ENCODE results near the gene CEP78. TPM values are rescaled to one million over a fixed set of nuclear protein-coding genes. Genes with fewer than 3 reads are reported as not detected.

The CEP78 gene
- total RNA-seq, 1 experiment from 2014 or later: 48.1 TPM

DNA sequence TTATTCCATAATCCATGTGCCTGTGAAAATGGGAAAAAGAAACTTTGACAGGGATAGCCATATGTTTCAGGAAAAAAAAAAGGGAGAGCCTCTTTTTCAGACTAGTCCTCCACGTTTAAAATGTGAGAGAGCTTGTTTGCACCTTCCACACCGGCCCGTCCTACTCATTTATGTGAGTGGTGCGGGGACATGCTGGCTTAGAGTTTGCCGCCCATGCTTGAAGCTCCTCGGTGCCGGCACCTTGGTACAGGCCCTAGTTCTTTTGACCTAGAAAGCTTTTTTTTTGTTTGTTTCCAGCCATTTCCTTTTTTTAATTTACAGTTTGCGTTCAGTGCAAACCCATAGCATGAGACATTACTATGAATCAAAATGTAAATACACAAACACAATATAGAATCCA lies 88.8 kb downstream of the CEP78 start:
- Histone ChIP-seq H3K4me2 (ENCODE audit: low read length) (no peak overlapping the region), H3K27me3 (ENCODE audit: insufficient read depth, low read length) (no peaks in the 10 kb centered on the region), H3K9ac (ENCODE audit: low read length) (no peak overlapping the region), H3K36me3 (ENCODE audit: control insufficient read depth in 1 of 2, insufficient read depth in 2 of 2, low read length in 2 of 2) (peaks cover 11 to 19% of the 10 kb centered on the region in 2 experiments; a peak in 3 of 4 replicates), H3K9me3 (ENCODE audit: control insufficient read depth in 1 of 2, insufficient read depth in 1 of 2, low read depth in 1 of 2, low read length in 2 of 2) (no peaks in the 10 kb centered on the region), H4K20me1 (ENCODE audit: insufficient read depth) (no peaks in the 10 kb centered on the region), H2AFZ (ENCODE audit: low read depth, low read length, poor library complexity, severe bottlenecking) (no peak overlapping the region), H3K4me3 (replicated peaks in 1 of 2; ENCODE audit: low read depth in 1 of 2, low read length in 2 of 2) (no peak overlapping the region), H3K4me1 (ENCODE audit: control insufficient read depth in 1 of 2, insufficient read depth in 2 of 2, low read length in 2 of 2) (no peaks in the 10 kb centered on the region), H3K9me2 (ENCODE audit: insufficient read depth) (no peaks in the 10 kb centered on the region), H3K79me2 (ENCODE audit: insufficient read depth, low read length) (no peaks in the 10 kb centered on the region), H3K27ac (ENCODE audit: low read depth, low read length) (no peak overlapping the region)
- DNase-seq (ENCODE audit: low read depth, low spot score) (no peak), ATAC-seq (no peak)
- ChIA-PET CTCF (no interaction called here), RAD21 (ENCODE audit: low non-redundant PET in 1 of 2, low total read pairs in 2 of 2, uncharacterized antibody in 2 of 2, unreplicated experiment in 2 of 2) (no interaction called here), POLR2A (no interaction called here)
- intact Hi-C loops (cut with micrococcal nuclease): no loop called here
- BruUV-seq (replicated peaks): no TSS peak
- TF ChIP-seq ZFX (IDR thresholded peaks at IDR 0.05) (no peak), CTCF (IDR thresholded peaks at IDR 0.05 in 2 of 3, conservative IDR thresholded peaks at IDR 0.05 in 1 of 3; ENCODE audit: borderline replicate concordance in 1 of 3, insufficient read depth in 1 of 3, low read depth in 2 of 3, low read length in 2 of 3) (no peak), FOSL1 (IDR thresholded peaks at IDR 0.05; ENCODE audit: low read depth) (no peak), EGR1 (IDR thresholded peaks at IDR 0.05; ENCODE audit: low read depth) (no peak), SRF (IDR thresholded peaks at IDR 0.05; ENCODE audit: low read depth) (no peak), EZH2 (IDR thresholded peaks at IDR 0.05) (no peak), RAD21 (IDR thresholded peaks at IDR 0.05; ENCODE audit: low read depth) (no peak), CBX3 (IDR thresholded peaks at IDR 0.05; ENCODE audit: low read depth) (no peak), ELF1 (IDR thresholded peaks at IDR 0.05; ENCODE audit: borderline replicate concordance, low read depth) (no peak), SIN3A (IDR thresholded peaks at IDR 0.05; ENCODE audit: low read depth) (no peak), ZNF274 (IDR thresholded peaks at IDR 0.05; ENCODE audit: low read depth, low read length) (no peak), ZBTB33 (IDR thresholded peaks at IDR 0.05; ENCODE audit: extremely low read depth, insufficient replicate concordance, low read length) (no peak), POLR2AphosphoS5 (IDR thresholded peaks at IDR 0.05; ENCODE audit: low read depth, low read length) (no peak; the same call in 1 of the 2 replicates), SP1 (IDR thresholded peaks at IDR 0.05; ENCODE audit: low read depth) (no peak), CEBPB (IDR thresholded peaks at IDR 0.05; ENCODE audit: low read depth) (no peak), TCF7L2 (IDR thresholded peaks at IDR 0.05; ENCODE audit: borderline replicate concordance, extremely low read depth, insufficient read depth, insufficient read length) (no peak)
